ENCODE results near the gene ERCC1. TPM values are rescaled to one million over a fixed set of nuclear protein-coding genes. Genes with fewer than 3 reads are reported as not detected.
A peak's percentile ranks its signal among the peaks of the same experiment; 100 is the strongest.
"Not testable (repeated sequence)": the region's sequence is repeated elsewhere in the genome, so short reads cannot be mapped to it uniquely, and the experiment has no call there.

The ERCC1 gene
- polyA plus RNA-seq, 2 of the 4 experiments (the other 2 are of a cell fraction), result 81.7 to 93.0 TPM

DNA sequence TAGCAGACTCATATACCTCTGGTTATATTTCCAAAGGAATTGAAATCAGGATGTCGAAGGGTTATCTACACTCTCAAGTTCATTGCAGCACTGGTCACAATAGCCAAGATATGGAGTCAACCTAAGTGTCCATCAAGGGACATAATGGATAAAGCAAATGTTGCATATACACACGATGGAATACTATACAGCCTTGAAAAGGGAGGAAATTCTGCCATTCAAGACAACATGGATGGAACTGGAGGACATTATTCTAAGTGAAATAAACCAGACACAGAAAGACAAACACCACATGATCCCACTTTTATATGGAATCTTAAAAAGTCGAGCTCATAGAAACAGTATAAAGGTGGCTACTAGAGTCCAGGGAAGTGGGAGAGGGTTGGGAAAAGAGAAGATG lies 13.6 kb upstream of the ERCC1 start:
- ATAC-seq, result no peak

DNA sequence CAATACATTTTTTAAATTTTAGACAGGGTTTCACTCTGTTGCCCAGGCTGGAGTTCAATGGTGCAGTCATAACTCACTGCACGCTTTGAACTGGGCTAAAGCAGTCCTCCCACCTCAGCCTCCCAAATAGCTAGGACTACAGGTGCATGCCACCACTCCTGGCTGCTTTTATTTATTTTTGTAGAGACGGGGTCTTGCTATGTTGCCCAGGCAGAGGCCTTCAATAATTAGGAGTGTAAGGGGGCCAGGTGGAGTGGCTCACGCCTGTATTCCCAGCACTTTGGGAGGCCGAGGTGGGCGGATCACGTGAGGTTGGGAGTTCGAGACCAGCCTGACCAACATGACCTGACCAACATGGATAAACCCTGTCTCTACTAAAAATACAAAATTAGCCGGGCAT lies 8.8 kb upstream of the ERCC1 start:
- DNase-seq (ENCODE audit: low read depth in 1 of 2, low spot score in 1 of 2); H3K9me3 ChIP-seq; H3K27ac ChIP-seq; ATAC-seq; POLR2A ChIA-PET; H3K4me2 ChIP-seq; FAIRE-seq; H3K4me3 ChIP-seq; H3K4me1 ChIP-seq: not testable (repeated sequence)
- CTCF ChIA-PET, result interaction anchor here (0.6 to 27.6 kb wide), 7 partner anchors 7 to 210 kb away, joined by 3 to 1883 read pairs (median 13); partner anchors contain the start of genes FOSB, PPM1N and RTN2
- 91% methylated on average over 8 of the region's 8 CpGs for WGBS (ENCODE audit: missing lambda C conversion rate)

More for the DNA sequence above, 13.6 kb upstream of the ERCC1 start:
- FAIRE-seq, result no peak
- TF ChIP-seq, protein P1, sequence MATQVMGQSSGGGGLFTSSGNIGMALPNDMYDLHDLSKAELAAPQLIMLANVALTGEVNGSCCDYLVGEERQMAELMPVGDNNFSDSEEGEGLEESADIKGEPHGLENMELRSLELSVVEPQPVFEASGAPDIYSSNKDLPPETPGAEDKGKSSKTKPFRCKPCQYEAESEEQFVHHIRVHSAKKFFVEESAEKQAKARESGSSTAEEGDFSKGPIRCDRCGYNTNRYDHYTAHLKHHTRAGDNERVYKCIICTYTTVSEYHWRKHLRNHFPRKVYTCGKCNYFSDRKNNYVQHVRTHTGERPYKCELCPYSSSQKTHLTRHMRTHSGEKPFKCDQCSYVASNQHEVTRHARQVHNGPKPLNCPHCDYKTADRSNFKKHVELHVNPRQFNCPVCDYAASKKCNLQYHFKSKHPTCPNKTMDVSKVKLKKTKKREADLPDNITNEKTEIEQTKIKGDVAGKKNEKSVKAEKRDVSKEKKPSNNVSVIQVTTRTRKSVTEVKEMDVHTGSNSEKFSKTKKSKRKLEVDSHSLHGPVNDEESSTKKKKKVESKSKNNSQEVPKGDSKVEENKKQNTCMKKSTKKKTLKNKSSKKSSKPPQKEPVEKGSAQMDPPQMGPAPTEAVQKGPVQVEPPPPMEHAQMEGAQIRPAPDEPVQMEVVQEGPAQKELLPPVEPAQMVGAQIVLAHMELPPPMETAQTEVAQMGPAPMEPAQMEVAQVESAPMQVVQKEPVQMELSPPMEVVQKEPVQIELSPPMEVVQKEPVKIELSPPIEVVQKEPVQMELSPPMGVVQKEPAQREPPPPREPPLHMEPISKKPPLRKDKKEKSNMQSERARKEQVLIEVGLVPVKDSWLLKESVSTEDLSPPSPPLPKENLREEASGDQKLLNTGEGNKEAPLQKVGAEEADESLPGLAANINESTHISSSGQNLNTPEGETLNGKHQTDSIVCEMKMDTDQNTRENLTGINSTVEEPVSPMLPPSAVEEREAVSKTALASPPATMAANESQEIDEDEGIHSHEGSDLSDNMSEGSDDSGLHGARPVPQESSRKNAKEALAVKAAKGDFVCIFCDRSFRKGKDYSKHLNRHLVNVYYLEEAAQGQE (IDR thresholded peaks at IDR 0.05), result no peak
- TF ChIP-seq KDM1A (IDR thresholded peaks at IDR 0.05; ENCODE audit: low read depth), result peak; percentile 76
- Histone ChIP-seq H3K4me1 (peaks cover 13% of the 10 kb centered on the region; the same call in 2 of the 3 replicates), H3K4me2 (no peak overlapping the region), H3K4me3 (no peak overlapping the region), H3K27ac (no peak overlapping the region), H3K9me3 (no peaks in the 10 kb centered on the region)
- POLR2A ChIA-PET, result no interaction called here
- CTCF ChIA-PET, result interaction anchor here (0.9 to 27.6 kb wide), 7 partner anchors 8 to 205 kb away, joined by 5 to 1883 read pairs (median 64); partner anchors contain the start of genes ERCC1, FOSB, PPM1N and RTN2
- no peak for DNase-seq (ENCODE audit: low read depth in 1 of 2, low spot score in 1 of 2)
- 59% methylated on average over 3 of the region's 3 CpGs for WGBS (ENCODE audit: missing lambda C conversion rate)

DNA sequence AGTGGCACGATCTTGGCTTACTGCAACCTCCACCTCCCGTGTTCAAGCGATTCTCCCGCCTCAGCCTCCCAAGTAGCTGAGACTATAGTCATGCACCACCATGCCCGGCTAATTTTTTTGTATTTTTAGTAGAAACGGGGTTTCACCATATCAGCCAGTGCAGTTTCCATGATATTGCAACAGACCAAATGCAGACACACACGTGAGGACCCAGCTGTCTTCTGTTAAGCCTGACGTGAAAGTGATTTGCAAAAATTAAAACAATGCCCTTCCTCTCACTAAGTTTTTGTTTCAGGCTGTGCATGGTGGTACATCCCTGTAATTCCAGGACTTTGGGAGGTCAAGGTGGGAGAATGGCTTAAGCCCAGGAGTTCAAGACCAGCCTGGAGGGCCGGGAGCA lies 7.3 kb upstream of the ERCC1 start:
- peaks cover 10% of the 10 kb centered on the region; the same call in 1 of the 3 replicates for H3K4me1 ChIP-seq
- ChIA-PET CTCF (interaction anchor here (1.1 to 27.6 kb wide), 8 partner anchors 8 to 268 kb away, joined by 3 to 1883 read pairs (median 10); partner anchors contain the start of genes FOSB, PPM1N and RTN2), POLR2A (interaction anchor here (0.7 to 0.8 kb wide), 2 partner anchors 47 to 64 kb away, joined by 3 read pairs; no protein-coding TSS in a partner anchor)
- not testable (repeated sequence) for H3K4me3 ChIP-seq; H3K4me2 ChIP-seq; ATAC-seq; DNase-seq (ENCODE audit: low read depth in 1 of 2, low spot score in 1 of 2); H3K27ac ChIP-seq; H3K9me3 ChIP-seq
- WGBS (ENCODE audit: missing lambda C conversion rate), result 59% methylated on average over 9 of the region's 9 CpGs
- peak; percentile 49 for FAIRE-seq
- TF ChIP-seq CEBPB (IDR thresholded peaks at IDR 0.05) (peak in 1 of 2 experiments; percentile 42; a peak in 1 of 4 replicates), BHLHE40 (IDR thresholded peaks at IDR 0.05; ENCODE audit: low read depth, low read length) (peak; percentile 49; the same call in 1 of the 2 replicates)

DNA sequence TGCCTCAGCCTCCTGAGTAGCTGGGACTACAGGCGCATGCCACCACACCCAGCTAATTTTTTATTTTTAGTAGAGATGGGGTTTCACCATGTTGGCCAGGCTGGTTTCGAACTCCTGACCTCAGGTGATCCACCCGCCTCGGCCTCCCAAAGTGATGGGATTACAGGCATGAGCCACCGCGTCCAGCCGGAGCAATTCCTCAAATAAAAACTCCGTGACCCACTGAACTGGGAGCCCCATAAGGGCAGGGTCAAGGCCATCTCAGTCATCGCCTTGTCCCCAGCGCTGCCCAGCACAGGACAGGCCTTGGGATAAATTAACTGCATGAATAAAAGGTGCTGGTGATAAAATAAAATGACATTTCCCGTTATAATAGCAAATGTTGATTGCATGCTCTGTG lies 6.2 kb upstream of the ERCC1 start:
- H3K9me3 ChIP-seq; ATAC-seq; DNase-seq (ENCODE audit: low read depth in 1 of 2, low spot score in 1 of 2); H3K27ac ChIP-seq; FAIRE-seq; H3K4me2 ChIP-seq; H3K4me3 ChIP-seq; POLR2A ChIA-PET: not testable (repeated sequence)
- H3K4me1 ChIP-seq, result peaks cover 19% of the 10 kb centered on the region
- 86% methylated on average over 11 of the region's 11 CpGs for WGBS (ENCODE audit: missing lambda C conversion rate)
- CTCF ChIA-PET, result interaction anchor here (3.0 to 27.6 kb wide), 4 partner anchors 10 to 63 kb away, joined by 13 to 1883 read pairs (median 310); partner anchors contain the start of genes FOSB, PPM1N and RTN2

DNA sequence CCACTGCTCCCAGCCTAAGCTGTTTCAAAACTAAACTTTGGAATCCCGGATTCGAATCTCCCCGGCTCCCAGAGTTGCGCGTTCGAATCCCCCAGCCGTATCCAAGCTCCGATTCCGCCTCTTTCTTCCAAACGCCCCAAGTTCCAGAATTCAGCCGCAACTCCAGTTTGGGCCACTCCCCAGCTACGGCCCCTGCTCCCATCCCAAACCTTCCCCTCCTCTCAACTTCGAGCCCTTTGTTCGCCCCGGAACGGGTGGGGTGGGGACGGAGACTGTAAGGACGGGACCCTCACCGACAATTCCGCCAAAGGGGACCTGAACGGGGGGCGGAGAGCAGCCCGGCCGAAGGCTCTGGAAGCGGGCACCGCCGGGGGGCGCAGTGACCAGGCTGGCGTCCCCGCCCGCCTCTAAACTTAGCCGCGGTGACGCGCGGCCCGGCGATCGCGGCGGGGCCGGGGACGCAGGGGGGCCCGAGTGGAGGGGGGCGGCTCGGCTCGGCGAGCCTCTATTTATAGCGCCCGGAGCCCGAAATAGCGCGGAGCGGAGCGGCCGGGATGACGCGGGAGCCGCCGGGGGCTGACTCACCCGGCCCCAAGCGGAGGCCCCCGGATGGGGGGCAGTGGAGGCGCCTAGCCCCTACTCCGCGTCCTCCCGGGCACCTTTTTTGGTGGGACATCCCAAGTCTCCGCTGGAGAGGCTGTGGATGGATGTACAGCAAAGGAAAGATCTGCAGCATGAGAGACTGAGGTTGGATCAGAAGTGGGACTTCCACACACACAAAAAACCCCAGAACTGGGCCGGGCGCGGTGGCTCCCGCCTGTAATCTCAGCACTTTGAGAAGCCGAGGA lies 4.9 kb upstream of the ERCC1 start:
- ATAC-seq (peak; percentile 2 to 10; a peak in 3 of 6 replicates), DNase-seq (ENCODE audit: low read depth in 1 of 2, low spot score in 1 of 2) (peak in 1 of 2 experiments; percentile 68), FAIRE-seq (no peak)
- whole genome bisulfite sequencing (ENCODE audit: missing lambda C conversion rate), result 11% methylated on average over 42 of the region's 73 CpGs
- Histone ChIP-seq H3K4me3 (peak overlapping the region; percentile 67), H3K27ac (peak overlapping the region; percentile 52 to 89), H3K4me1 (peaks cover 23% of the 10 kb centered on the region), H3K9me3 (no peaks in the 10 kb centered on the region), H3K4me2 (peak overlapping the region; percentile 96)
- ChIA-PET CTCF (interaction anchor here (0.7 to 27.6 kb wide), 12 partner anchors 11 to 688 kb away, joined by 3 to 1883 read pairs (median 6); partner anchors contain the start of genes FOSB, PPM1N, PPP1R13L and RTN2), POLR2A (interaction anchor here (0.9 to 1.1 kb wide), 3 partner anchors 11 to 50 kb away, joined by 3 to 6 read pairs (median 3); no protein-coding TSS in a partner anchor)
- TF ChIP-seq EHMT2 (IDR thresholded peaks at IDR 0.05; ENCODE audit: low read depth) (no peak), TFCP2L1 (CRISPR knock-in tag; IDR thresholded peaks at IDR 0.05) (0 out of 2 replicates have a peak, but pooled peaks have one; percentile 30), HDAC2 (IDR thresholded peaks at IDR 0.05) (peak; percentile 96), KDM1A (IDR thresholded peaks at IDR 0.05; ENCODE audit: low read depth) (peak; percentile 99), RCOR1 (IDR thresholded peaks at IDR 0.05; ENCODE audit: low read depth, low read length) (peak; percentile 93), NR3C1 (IDR thresholded peaks at IDR 0.05) (no peak), SMC3 (IDR thresholded peaks at IDR 0.05) (peak; percentile 38; the same call in 1 of the 3 replicates), MAZ (IDR thresholded peaks at IDR 0.05; ENCODE audit: borderline replicate concordance, low read depth, low read length) (no peak), FOSL2 (IDR thresholded peaks at IDR 0.05) (no peak), FOSL2 (CRISPR knock-in tag; IDR thresholded peaks at IDR 0.05) (peak; percentile 79), JUN (IDR thresholded peaks at IDR 0.05) (peak in 1 of 2 experiments; percentile 33; a peak in 3 of 5 replicates)
- TF ChIP-seq, protein P2, sequence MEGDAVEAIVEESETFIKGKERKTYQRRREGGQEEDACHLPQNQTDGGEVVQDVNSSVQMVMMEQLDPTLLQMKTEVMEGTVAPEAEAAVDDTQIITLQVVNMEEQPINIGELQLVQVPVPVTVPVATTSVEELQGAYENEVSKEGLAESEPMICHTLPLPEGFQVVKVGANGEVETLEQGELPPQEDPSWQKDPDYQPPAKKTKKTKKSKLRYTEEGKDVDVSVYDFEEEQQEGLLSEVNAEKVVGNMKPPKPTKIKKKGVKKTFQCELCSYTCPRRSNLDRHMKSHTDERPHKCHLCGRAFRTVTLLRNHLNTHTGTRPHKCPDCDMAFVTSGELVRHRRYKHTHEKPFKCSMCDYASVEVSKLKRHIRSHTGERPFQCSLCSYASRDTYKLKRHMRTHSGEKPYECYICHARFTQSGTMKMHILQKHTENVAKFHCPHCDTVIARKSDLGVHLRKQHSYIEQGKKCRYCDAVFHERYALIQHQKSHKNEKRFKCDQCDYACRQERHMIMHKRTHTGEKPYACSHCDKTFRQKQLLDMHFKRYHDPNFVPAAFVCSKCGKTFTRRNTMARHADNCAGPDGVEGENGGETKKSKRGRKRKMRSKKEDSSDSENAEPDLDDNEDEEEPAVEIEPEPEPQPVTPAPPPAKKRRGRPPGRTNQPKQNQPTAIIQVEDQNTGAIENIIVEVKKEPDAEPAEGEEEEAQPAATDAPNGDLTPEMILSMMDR (IDR thresholded peaks at IDR 0.05), result peak; percentile 65
- TF ChIP-seq, protein P3, sequence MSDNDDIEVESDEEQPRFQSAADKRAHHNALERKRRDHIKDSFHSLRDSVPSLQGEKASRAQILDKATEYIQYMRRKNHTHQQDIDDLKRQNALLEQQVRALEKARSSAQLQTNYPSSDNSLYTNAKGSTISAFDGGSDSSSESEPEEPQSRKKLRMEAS (IDR thresholded peaks at IDR 0.05), result peak; percentile 41; the same call in 1 of the 2 replicates
- TF ChIP-seq, protein P4, sequence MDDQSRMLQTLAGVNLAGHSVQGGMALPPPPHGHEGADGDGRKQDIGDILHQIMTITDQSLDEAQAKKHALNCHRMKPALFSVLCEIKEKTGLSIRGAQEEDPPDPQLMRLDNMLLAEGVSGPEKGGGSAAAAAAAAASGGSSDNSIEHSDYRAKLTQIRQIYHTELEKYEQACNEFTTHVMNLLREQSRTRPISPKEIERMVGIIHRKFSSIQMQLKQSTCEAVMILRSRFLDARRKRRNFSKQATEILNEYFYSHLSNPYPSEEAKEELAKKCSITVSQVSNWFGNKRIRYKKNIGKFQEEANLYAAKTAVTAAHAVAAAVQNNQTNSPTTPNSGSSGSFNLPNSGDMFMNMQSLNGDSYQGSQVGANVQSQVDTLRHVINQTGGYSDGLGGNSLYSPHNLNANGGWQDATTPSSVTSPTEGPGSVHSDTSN (IDR thresholded peaks at IDR 0.05), result no peak

All from A549 (cell line).